Thyroid gland (tissue), 4 donors: Measurements from ENCODE around the gene PVRIG. TPM values are rescaled to one million over a fixed set of nuclear protein-coding genes. Genes with fewer than 3 reads are reported as not detected.
"Not testable (repeated sequence)": the region's sequence is repeated elsewhere in the genome, so short reads cannot be mapped to it uniquely, and the experiment has no call there.

ENCODE experiments used
- DNase-seq, 2 donors: peaks; one replicate each; pipeline ENCODE4 v3.0.0-alpha.2; 2019
- H3K27ac ChIP-seq, 3 donors: fragments of 200-600 bp; sonication (generic); 1 replicate in 2 of 3; 2 replicates in 1 of 3; pipeline ENCODE4 v1.5.1; 2016 to 2019; ENCODE audit warnings: mild to moderate bottlenecking in 1 of 3, moderate library complexity in 1 of 3
- H3K27me3 ChIP-seq: fragments of 200-600 bp; sonication (generic); one replicate; pipeline ENCODE4 v1.5.1; 2019
- H3K36me3 ChIP-seq, 2 donors: fragments of 200-600 bp; sonication (generic); one replicate each; pipeline ENCODE4 v1.5.1; 2016 to 2019
- H3K4me1 ChIP-seq, 2 donors: fragments of 200-600 bp; sonication (generic); one replicate each; pipeline ENCODE4 v1.5.1; 2017 to 2019
- H3K4me3 ChIP-seq, 3 donors: fragments of 200-600 bp; sonication (generic); replicated peaks in 1 of 3; 1 replicate in 2 of 3; 2 replicates in 1 of 3; pipeline ENCODE4 v1.5.1; 2016; ENCODE audit warnings: mild to moderate bottlenecking in 1 of 3
- H3K9me3 ChIP-seq: fragments of 200-600 bp; sonication (generic); one replicate; pipeline ENCODE4 v1.5.1; 2017
- POLR2A ChIP-seq, 2 donors: fragments of 450-650 bp; IDR thresholded peaks; one replicate each; pipeline ENCODE4 v1.6.1; 2017; ENCODE audit warnings: antibody characterized with exemption in 2 of 2, mild to moderate bottlenecking in 2 of 2, moderate library complexity in 1 of 2
- WGBS, 2 donors: methylation state at CpG; one replicate each; pipeline ENCODE4 v1.1.5; 2017; 5-methylcytosine and 5-hydroxymethylcytosine counted together
- intact Hi-C: fragments of 100-400 bp; cut with DNase I; formaldehyde crosslinking; loops from one replicate; pipeline ENCODE4 v1.15.1; 2023
- total RNA-seq, 4 donors: library from RNA; depleted of rRNA; stranded (reverse); fragments of >200 nt; gene quantifications; one replicate each; pipeline ENCODE4 v1.2.3, GENCODE V29; 2016
- TF ChIP-seq, protein P1 (sequence below), 6 experiments: fragments of 200-600 bp in 3 of 6; fragments of 450-650 bp in 3 of 6; sonication (generic) in 3 of 6; IDR thresholded peaks; one replicate each; pipeline ENCODE4 v1.5.1; 2016 to 2019; ENCODE audit warnings: antibody characterized with exemption in 6 of 6, mild to moderate bottlenecking in 2 of 6, inconsistent platforms in 1 of 6, moderate library complexity in 1 of 6

The PVRIG gene
- total RNA-seq, 4 donors from 2014 or later, result 0.42 to 2.6 TPM; not detected in 2

DNA sequence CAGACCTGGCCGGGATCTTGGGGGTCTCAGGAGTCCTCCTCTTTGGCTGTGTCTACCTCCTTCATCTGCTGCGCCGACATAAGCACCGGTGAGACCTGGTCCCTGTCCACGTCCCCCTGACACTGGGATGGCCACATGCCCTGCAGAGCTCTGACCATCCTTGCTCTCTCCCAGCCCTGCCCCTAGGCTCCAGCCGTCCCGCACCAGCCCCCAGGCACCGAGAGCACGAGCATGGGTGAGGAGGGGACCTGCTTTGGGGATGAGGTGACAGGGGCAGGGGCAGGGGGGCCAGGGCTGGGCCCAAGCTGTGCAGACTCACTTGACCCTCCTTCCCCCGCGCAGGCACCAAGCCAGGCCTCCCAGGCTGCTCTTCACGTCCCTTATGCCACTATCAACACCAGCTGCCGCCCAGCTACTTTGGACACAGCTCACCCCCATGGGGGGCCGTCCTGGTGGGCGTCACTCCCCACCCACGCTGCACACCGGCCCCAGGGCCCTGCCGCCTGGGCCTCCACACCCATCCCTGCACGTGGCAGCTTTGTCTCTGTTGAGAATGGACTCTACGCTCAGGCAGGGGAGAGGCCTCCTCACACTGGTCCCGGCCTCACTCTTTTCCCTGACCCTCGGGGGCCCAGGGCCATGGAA, 959 bp downstream of the PVRIG start:
- no peaks in the 10 kb centered on the region for H3K27me3 ChIP-seq
- no peak overlapping the region for H3K4me3 ChIP-seq
- no peak overlapping the region for H3K27ac ChIP-seq
- intact Hi-C loops, result no loop called here
- no peak for TF ChIP-seq POLR2A (IDR thresholded peaks at IDR 0.05)
- TF ChIP-seq, protein P1, sequence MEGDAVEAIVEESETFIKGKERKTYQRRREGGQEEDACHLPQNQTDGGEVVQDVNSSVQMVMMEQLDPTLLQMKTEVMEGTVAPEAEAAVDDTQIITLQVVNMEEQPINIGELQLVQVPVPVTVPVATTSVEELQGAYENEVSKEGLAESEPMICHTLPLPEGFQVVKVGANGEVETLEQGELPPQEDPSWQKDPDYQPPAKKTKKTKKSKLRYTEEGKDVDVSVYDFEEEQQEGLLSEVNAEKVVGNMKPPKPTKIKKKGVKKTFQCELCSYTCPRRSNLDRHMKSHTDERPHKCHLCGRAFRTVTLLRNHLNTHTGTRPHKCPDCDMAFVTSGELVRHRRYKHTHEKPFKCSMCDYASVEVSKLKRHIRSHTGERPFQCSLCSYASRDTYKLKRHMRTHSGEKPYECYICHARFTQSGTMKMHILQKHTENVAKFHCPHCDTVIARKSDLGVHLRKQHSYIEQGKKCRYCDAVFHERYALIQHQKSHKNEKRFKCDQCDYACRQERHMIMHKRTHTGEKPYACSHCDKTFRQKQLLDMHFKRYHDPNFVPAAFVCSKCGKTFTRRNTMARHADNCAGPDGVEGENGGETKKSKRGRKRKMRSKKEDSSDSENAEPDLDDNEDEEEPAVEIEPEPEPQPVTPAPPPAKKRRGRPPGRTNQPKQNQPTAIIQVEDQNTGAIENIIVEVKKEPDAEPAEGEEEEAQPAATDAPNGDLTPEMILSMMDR (IDR thresholded peaks at IDR 0.05), result no peak
- H3K36me3 ChIP-seq, result no peaks in the 10 kb centered on the region
- 86 to 96% methylated on average over 17 to 20 of the region's 22 CpGs for WGBS, 2 donors
- no peaks in the 10 kb centered on the region for H3K4me1 ChIP-seq
- DNase-seq, result no peak
- H3K9me3 ChIP-seq, result no peaks in the 10 kb centered on the region

DNA sequence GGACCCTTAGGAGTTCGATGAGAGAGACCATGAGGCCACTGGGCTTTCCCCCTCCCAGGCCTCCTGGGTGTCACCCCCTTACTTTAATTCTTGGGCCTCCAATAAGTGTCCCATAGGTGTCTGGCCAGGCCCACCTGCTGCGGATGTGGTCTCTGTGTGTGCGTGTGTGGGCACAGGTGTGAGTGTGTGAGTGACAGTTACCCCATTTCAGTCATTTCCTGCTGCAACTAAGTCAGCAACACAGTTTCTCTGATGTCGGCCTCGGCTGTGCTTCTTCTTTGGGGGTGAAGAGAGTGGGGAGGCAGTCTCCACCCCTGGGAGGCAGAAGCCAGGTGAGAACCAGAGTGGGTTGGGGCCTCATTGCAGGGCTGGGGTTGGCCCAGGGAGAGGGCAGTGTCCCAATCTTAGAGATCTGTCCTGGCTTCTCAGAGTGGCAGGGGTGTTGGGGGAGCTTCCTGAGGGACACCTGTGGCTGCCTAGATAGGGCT, 1.5 kb downstream of the PVRIG start:
- TF ChIP-seq, protein P1 (IDR thresholded peaks at IDR 0.05), result no peak
- no peak for TF ChIP-seq POLR2A (IDR thresholded peaks at IDR 0.05)
- Histone ChIP-seq H3K27me3 (no peaks in the 10 kb centered on the region), H3K27ac (no peak overlapping the region), H3K9me3 (no peaks in the 10 kb centered on the region), H3K4me1 (no peaks in the 10 kb centered on the region), H3K36me3 (no peaks in the 10 kb centered on the region), H3K4me3 (no peak overlapping the region)
- intact Hi-C loops, result no loop called here
- WGBS, 2 donors, result 84 to 97% methylated on average over 5 of the region's 5 CpGs
- DNase-seq, result no peak

DNA sequence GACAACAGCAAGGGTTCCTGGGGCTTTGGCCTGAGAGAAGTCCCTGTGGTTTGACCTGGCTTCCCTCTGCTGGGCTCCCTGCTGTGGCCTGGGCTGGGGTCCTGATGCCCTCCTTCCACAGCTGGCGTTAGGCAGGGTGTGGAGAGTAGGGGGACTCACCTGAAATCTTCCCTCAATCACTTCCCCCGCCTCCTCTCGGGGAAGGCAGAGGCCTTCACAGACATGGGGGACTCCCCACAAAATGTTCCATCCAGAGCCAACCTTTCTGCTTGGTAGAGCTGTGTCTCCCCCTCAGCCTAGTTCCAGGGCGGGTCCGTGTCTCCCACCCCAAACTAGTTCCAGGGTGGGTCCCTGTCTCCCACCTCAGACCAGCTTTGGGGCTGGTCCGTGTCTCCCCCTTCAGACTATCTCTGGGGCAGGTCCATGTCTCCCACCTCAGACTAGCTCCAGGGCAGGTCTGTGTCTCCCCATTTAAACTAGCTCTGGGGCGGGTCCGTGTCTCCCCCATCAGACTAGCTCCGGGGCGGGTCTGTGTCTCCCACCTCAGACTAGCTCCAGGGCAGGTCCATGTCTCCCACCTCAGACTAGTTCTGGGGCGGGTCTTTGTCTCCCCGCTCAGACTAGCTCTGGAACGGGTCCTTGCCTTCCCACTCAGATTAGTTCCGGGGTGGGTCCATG, 2.2 kb downstream of the PVRIG start:
- H3K27ac ChIP-seq, result no peak overlapping the region
- TF ChIP-seq, protein P1 (IDR thresholded peaks at IDR 0.05), result no peak
- no peak for TF ChIP-seq POLR2A (IDR thresholded peaks at IDR 0.05)
- no peaks in the 10 kb centered on the region for H3K9me3 ChIP-seq
- intact Hi-C loops, result no loop called here
- H3K4me3 ChIP-seq, result no peak overlapping the region
- DNase-seq, result no peak
- no peaks in the 10 kb centered on the region for H3K27me3 ChIP-seq
- H3K4me1 ChIP-seq, result no peaks in the 10 kb centered on the region
- 87 to 91% methylated on average over 13 to 14 of the region's 14 CpGs for WGBS, 2 donors
- no peaks in the 10 kb centered on the region for H3K36me3 ChIP-seq

DNA sequence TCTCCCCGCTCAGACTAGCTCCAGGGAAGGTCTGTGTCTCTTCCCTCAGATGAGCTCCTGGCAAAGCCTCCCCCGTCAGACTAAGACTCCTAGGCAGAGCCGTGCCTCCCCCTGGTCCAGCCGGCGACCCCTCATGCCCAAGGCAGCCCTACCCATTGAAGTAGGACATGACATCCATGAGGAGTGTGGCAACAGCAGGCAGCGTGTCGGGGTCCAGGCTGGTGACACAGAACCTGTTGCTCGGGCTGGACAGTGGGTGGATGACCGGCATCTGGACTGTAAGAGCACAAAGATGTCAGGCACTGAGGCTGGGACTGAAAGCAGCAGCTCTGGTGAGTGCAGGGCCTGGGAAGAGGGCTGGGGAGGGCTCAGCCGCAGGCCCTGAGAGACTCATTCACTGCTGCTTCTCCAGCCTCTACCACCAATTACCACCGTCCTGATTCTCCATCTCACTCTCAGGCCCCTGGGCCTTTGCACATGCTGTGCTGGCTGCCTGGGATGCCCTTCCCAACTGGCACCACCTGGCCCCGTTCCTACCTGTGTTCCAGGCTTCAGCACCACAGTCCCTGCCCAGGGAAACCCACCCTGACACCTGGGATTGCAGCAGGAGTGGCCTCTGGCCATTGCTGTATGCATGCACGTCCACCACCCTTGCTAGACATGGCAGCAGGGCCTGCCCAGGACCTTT, 2.8 kb downstream of the PVRIG start:
- TF ChIP-seq, protein P1 (IDR thresholded peaks at IDR 0.05), result no peak
- no peak for TF ChIP-seq POLR2A (IDR thresholded peaks at IDR 0.05)
- 96 to 97% methylated on average over 11 to 13 of the region's 13 CpGs for WGBS, 2 donors
- no peak overlapping the region for H3K27ac ChIP-seq
- DNase-seq, result no peak
- H3K27me3 ChIP-seq, result no peaks in the 10 kb centered on the region
- H3K4me1 ChIP-seq, result no peaks in the 10 kb centered on the region
- no peaks in the 10 kb centered on the region for H3K9me3 ChIP-seq
- H3K4me3 ChIP-seq, result no peak overlapping the region
- intact Hi-C loops, result no loop called here
- no peaks in the 10 kb centered on the region for H3K36me3 ChIP-seq

DNA sequence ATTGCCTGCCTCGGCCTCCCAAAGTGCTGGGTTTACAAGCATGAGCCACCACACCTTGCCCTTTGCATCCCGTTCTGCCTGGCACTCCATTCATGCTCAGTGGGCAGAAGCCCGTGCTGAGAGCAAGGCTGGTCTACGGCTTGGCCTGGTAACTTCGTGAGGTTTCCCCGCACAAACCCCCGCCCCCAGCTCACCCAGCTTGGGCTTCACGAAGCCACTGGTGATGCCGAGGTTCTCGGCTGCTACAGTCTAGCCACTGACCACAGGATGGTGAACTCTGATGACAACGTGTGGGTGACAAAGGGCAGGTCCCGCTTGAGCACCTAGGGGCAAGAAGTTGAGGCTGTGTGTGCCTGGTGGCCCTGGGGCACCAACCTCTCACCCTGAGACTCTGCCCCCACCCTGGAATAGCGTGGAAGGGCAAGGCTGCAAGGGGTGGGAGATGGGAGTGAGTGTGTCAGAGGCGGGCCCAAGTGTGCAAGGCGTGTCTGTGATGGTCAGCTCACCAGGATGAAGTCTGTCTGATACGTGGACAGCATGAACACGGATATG, 3.7 kb downstream of the PVRIG start:
- H3K27ac ChIP-seq, H3K4me1 ChIP-seq, H3K9me3 ChIP-seq, H3K36me3 ChIP-seq, DNase-seq, intact Hi-C loops, H3K4me3 ChIP-seq, H3K27me3 ChIP-seq: not testable (repeated sequence)
- 95 to 97% methylated on average over 11 to 14 of the region's 17 CpGs for WGBS, 2 donors

DNA sequence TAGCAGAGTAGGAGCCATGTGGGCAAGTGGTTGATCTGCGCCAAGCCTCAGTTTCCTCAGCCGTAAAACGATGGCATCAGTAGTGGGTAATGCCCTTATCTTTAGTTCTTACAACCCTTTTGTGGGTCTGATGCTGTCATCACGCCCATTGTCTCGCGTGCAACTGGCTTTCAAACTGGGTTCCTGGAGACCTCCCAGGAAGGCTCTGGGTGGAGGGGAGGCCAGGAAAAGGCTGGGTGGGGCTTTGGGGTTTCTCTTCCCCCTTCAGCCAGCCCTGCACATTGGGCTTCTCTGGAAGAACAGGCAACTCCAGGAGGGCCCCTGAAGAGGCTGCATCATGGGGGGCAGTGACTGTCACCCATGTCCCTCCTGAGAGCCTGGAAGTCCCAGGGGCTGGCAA, 5.1 kb downstream of the PVRIG start:
- intact Hi-C loops, result not testable (repeated sequence)

DNA sequence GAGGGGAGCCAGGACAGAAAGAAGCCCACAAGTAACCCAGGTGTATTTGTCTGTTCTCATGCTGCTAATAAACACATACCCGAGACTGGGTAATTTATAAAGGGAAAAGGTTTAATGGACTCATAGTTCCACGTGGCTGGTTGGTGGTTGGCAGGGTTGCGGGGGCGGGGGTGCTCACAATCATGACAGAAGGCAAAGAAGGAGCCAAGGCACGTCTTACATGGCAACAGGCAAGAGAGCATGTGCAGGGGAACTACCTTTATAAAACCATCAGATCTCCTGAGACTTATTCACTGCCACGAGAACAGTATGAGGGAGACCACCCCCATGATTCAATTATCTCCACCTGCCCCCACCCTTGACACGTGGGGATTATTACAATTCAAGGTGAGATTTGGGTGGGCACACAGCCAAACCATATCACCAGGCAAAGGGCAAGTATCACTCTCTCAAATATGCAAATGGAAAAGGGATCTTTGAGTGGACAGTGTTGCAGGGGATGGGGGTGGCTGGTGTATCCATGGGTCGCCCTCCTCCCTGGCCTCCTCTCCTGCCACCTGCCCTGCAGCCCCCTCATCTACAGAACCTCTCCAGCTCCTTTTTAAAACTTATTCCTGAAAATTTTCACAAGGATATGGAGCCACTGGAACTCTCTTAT, 15.0 kb downstream of the PVRIG start:
- H3K36me3 ChIP-seq, H3K4me3 ChIP-seq, H3K4me1 ChIP-seq, DNase-seq, H3K27ac ChIP-seq, intact Hi-C loops, H3K9me3 ChIP-seq, H3K27me3 ChIP-seq: not testable (repeated sequence)
- 85 to 94% methylated on average over 8 of the region's 8 CpGs for WGBS, 2 donors

More for the DNA sequence above, 5.1 kb downstream of the PVRIG start:
- H3K4me1 ChIP-seq, H3K36me3 ChIP-seq, H3K27ac ChIP-seq, H3K27me3 ChIP-seq, H3K9me3 ChIP-seq, H3K4me3 ChIP-seq, DNase-seq: not testable (repeated sequence)
- WGBS, 2 donors, result 94% methylated on average over 6 of the region's 6 CpGs

DNA sequence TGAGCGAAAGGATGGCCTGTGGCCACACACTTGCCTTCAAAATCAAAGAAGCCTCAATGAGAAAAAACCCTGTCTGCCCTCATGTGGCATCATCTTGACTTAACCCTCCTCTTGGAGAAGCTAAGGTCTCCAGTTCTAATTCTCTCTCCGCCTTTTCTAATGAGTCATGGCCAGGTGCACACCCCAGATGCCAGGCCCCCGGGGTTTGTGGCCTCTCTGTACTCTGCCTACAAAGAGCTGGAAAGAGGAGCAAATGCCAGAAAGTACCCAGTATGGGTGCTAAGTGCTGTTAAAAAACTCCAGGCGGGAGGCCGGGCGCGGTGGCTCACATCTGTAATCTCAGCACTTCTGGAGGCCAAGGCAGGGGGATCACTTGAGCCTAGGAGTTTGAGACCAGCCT, 20.2 kb downstream of the PVRIG start:
- H3K27ac ChIP-seq, H3K9me3 ChIP-seq, H3K4me1 ChIP-seq, H3K36me3 ChIP-seq, intact Hi-C loops, H3K27me3 ChIP-seq, H3K4me3 ChIP-seq, DNase-seq: not testable (repeated sequence)
- 93 to 96% methylated on average over 7 of the region's 7 CpGs for WGBS, 2 donors
